Peyer's patch (tissue), 4 donors: ENCODE results near the gene TGFBR2.

ENCODE experiments used
- CTCF ChIP-seq, 6 experiments: fragments of 450-650 bp in 4 of 6; fragments of 200-600 bp in 2 of 6; sonication (generic) in 1 of 6; IDR thresholded peaks; one replicate each; pipeline ENCODE4 v1.5.1; 2017 to 2019; ENCODE audit warnings: antibody characterized with exemption in 6 of 6, mild to moderate bottlenecking in 3 of 6, moderate library complexity in 1 of 6
- POLR2A ChIP-seq, 2 donors: fragments of 450-650 bp; IDR thresholded peaks; one replicate each; pipeline ENCODE4 v1.5.1; 2017; ENCODE audit warnings: antibody characterized with exemption in 2 of 2, mild to moderate bottlenecking in 2 of 2, moderate library complexity in 2 of 2

DNA sequence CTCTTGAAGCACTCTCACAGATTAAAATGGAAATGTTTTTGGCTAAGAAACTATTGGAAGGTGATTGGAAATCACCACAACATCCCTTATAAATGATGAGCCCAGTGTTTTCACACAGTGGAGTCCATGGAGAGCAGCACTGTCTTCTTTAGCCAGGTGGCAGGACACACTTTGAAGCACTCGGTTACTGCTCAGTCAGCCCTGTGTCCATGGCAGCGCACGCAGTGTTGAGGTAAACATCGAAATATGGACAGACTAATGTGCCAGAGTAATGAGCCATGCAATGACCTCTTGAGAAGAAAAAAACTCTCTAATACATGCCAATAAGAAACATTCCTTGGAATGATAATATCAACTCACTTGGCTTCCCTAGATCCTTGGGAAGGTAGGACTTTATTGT lies 66.6 kb downstream of the TGFBR2 start:
- TF ChIP-seq CTCF (IDR thresholded peaks at IDR 0.05) (no peak), POLR2A (IDR thresholded peaks at IDR 0.05) (no peak)
